ENCODE measurements around the gene RBM20. TPM values are rescaled to one million over a fixed set of nuclear protein-coding genes. Genes with fewer than 3 reads are reported as not detected.
A peak's percentile ranks its signal among the peaks of the same experiment; 100 is the strongest.

The RBM20 gene
- polyA plus RNA-seq, 2 of the 4 experiments (the other 2 are of a cell fraction) = 1.5 to 1.8 TPM

- Histone ChIP-seq H3K4me1 (peaks cover 21% of the 10 kb centered on the region; the same call in 2 of the 3 replicates), H3K4me3 (no peak overlapping the region), H3K27ac (no peak overlapping the region), H3K4me2 (no peak overlapping the region), H3K9me3 (no peaks in the 10 kb centered on the region)
- FAIRE-seq (no peak), DNase-seq (ENCODE audit: low read depth in 1 of 2, low spot score in 1 of 2) (no peak), ATAC-seq (peak; percentile 32 to 54; a peak in 3 of 6 replicates)
- POLR2A ChIA-PET = interaction anchor here (0.6 to 1.6 kb wide), 2 partner anchors 9 to 36 kb away, joined by 3 to 5 read pairs; partner anchors contain the start of gene PDCD4
- CTCF ChIA-PET = interaction anchor here (2.7 kb wide), 1 partner anchor 14 kb away, joined by 8 read pairs; no protein-coding TSS in a partner anchor
- TF ChIP-seq HOXA7 (CRISPR knock-in tag; IDR thresholded peaks at IDR 0.05) (no peak), ZFP36 (IDR thresholded peaks at IDR 0.05; ENCODE audit: borderline replicate concordance, partially characterized antibody) (no peak), MAX (IDR thresholded peaks at IDR 0.05) (no peak), NR3C1 (IDR thresholded peaks at IDR 0.05) (no peak), ZSCAN20 (CRISPR knock-in tag; IDR thresholded peaks at IDR 0.05) (no peak), ESRRA (IDR thresholded peaks at IDR 0.05; ENCODE audit: borderline replicate concordance, low read length) (no peak), JUNB (IDR thresholded peaks at IDR 0.05) (no peak), HOXB13 (CRISPR knock-in tag; IDR thresholded peaks at IDR 0.05; ENCODE audit: low read depth) (no peak), HMGXB4 (CRISPR knock-in tag; IDR thresholded peaks at IDR 0.05; ENCODE audit: borderline replicate concordance) (no peak), HEYL (CRISPR knock-in tag; IDR thresholded peaks at IDR 0.05) (no peak), HOXB5 (CRISPR knock-in tag; IDR thresholded peaks at IDR 0.05) (no peak), ELK1 (IDR thresholded peaks at IDR 0.05; ENCODE audit: low read depth, low read length) (no peak), CHD2 (IDR thresholded peaks at IDR 0.05; ENCODE audit: low read length, partially characterized antibody) (no peak), EP300 (IDR thresholded peaks at IDR 0.05) (no peak), RNF2 (IDR thresholded peaks at IDR 0.05; ENCODE audit: borderline replicate concordance, low read depth) (no peak)
- TF ChIP-seq, protein P1, sequence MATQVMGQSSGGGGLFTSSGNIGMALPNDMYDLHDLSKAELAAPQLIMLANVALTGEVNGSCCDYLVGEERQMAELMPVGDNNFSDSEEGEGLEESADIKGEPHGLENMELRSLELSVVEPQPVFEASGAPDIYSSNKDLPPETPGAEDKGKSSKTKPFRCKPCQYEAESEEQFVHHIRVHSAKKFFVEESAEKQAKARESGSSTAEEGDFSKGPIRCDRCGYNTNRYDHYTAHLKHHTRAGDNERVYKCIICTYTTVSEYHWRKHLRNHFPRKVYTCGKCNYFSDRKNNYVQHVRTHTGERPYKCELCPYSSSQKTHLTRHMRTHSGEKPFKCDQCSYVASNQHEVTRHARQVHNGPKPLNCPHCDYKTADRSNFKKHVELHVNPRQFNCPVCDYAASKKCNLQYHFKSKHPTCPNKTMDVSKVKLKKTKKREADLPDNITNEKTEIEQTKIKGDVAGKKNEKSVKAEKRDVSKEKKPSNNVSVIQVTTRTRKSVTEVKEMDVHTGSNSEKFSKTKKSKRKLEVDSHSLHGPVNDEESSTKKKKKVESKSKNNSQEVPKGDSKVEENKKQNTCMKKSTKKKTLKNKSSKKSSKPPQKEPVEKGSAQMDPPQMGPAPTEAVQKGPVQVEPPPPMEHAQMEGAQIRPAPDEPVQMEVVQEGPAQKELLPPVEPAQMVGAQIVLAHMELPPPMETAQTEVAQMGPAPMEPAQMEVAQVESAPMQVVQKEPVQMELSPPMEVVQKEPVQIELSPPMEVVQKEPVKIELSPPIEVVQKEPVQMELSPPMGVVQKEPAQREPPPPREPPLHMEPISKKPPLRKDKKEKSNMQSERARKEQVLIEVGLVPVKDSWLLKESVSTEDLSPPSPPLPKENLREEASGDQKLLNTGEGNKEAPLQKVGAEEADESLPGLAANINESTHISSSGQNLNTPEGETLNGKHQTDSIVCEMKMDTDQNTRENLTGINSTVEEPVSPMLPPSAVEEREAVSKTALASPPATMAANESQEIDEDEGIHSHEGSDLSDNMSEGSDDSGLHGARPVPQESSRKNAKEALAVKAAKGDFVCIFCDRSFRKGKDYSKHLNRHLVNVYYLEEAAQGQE (IDR thresholded peaks at IDR 0.05) = no peak
- TF ChIP-seq, protein P2, sequence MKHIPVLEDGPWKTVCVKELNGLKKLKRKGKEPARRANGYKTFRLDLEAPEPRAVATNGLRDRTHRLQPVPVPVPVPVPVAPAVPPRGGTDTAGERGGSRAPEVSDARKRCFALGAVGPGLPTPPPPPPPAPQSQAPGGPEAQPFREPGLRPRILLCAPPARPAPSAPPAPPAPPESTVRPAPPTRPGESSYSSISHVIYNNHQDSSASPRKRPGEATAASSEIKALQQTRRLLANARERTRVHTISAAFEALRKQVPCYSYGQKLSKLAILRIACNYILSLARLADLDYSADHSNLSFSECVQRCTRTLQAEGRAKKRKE (CRISPR knock-in tag; IDR thresholded peaks at IDR 0.05; ENCODE audit: low read depth) = no peak
- 78% methylated on average over 3 of the region's 3 CpGs for WGBS (ENCODE audit: missing lambda C conversion rate)
Observed at GRCh38 chr10:110880012-110880411, 235.9 kb downstream of the RBM20 start.

DNA sequence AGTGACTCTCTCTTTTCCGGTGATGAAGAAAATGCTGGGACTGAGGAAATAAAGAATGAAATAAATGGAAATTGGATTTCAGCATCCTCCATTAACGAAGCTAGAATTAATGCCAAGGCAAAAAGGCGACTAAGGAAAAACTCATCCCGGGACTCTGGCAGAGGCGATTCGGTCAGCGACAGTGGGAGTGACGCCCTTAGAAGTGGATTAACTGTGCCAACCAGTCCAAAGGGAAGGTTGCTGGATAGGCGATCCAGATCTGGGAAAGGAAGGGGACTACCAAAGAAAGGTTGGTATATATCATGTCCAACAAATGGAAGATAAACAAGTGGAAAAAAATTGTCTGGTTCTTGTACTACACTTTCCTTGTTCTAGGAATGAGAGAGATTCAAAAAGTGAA, 237.1 kb downstream of the RBM20 start:
- ATAC-seq (no peak), FAIRE-seq (no peak), DNase-seq (ENCODE audit: low read depth in 1 of 2, low spot score in 1 of 2) (no peak)
- Histone ChIP-seq H3K4me1 (peaks cover 31% of the 10 kb centered on the region), H3K27ac (no peak overlapping the region), H3K4me3 (no peak overlapping the region), H3K4me2 (no peak overlapping the region), H3K9me3 (no peaks in the 10 kb centered on the region)
- ChIA-PET POLR2A (interaction anchor here (2.3 kb wide), 1 partner anchor 10 kb away, joined by 9 read pairs; the partner anchor contains the start of gene PDCD4), CTCF (interaction anchor here (2.7 kb wide), 1 partner anchor 12 kb away, joined by 16 read pairs; no protein-coding TSS in a partner anchor)
- 91% methylated on average over 9 of the region's 9 CpGs for WGBS (ENCODE audit: missing lambda C conversion rate)
- TF ChIP-seq, protein P3, sequence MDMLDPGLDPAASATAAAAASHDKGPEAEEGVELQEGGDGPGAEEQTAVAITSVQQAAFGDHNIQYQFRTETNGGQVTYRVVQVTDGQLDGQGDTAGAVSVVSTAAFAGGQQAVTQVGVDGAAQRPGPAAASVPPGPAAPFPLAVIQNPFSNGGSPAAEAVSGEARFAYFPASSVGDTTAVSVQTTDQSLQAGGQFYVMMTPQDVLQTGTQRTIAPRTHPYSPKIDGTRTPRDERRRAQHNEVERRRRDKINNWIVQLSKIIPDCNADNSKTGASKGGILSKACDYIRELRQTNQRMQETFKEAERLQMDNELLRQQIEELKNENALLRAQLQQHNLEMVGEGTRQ (IDR thresholded peaks at IDR 0.05) = no peak
- TF ChIP-seq NR3C1 (IDR thresholded peaks at IDR 0.05) (no peak), ZNF302 (CRISPR knock-in tag; IDR thresholded peaks at IDR 0.05) (no peak), TFCP2L1 (CRISPR knock-in tag; IDR thresholded peaks at IDR 0.05) (no peak), MAX (IDR thresholded peaks at IDR 0.05) (no peak), NPAS2 (CRISPR knock-in tag; IDR thresholded peaks at IDR 0.05; ENCODE audit: borderline replicate concordance) (no peak), FOSL2 (IDR thresholded peaks at IDR 0.05) (no peak), FOSL2 (CRISPR knock-in tag; IDR thresholded peaks at IDR 0.05) (no peak), HOXB13 (CRISPR knock-in tag; IDR thresholded peaks at IDR 0.05; ENCODE audit: low read depth) (no peak), FOXS1 (CRISPR knock-in tag; IDR thresholded peaks at IDR 0.05) (no peak), POLR2A (IDR thresholded peaks at IDR 0.05; ENCODE audit: low read length) (no peak)

Measured in A549 (cell line).